GM21360 (cell line): ENCODE data around the gene PTGES.
"Not testable (repeated sequence)": the region's sequence is repeated elsewhere in the genome, so short reads cannot be mapped to it uniquely, and the experiment has no call there.

Source experiments
- ATAC-seq: cut with Tn5 transposase; IDR thresholded peaks from one replicate; pipeline ENCODE4 v1.9.1; 2021; ENCODE audit warnings: mild to moderate bottlenecking, moderate library complexity; ENCODE audit not compliant: unreplicated experiment

Gene PTGES

GRCh38 chr9:129752900-129753729 is at the start of gene PTGES:
TSS of gene PTGES (minus strand) at chr9:129753042. CDS start at chr9:129753012, 30 bp downstream.
- ATAC-seq, result no peak

- no peak for ATAC-seq
Observed at GRCh38 chr9:129801504-129801903, 48.7 kb upstream of the PTGES start.

- ATAC-seq, result no peak
Observed at GRCh38 chr9:129798973-129799372, 46.1 kb upstream of the PTGES start.

GRCh38 chr9:129796029-129796428 is 43.2 kb upstream of the PTGES start:
- not testable (repeated sequence) for ATAC-seq

- no peak for ATAC-seq
Observed at GRCh38 chr9:129794549-129794948, 41.7 kb upstream of the PTGES start.

- ATAC-seq, result no peak
Observed at GRCh38 chr9:129786481-129786880, 33.6 kb upstream of the PTGES start.

- ATAC-seq, result no peak
Observed at GRCh38 chr9:129785866-129786265, 33.0 kb upstream of the PTGES start.

GRCh38 chr9:129784970-129785369 is 32.1 kb upstream of the PTGES start:
- not testable (repeated sequence) for ATAC-seq

GRCh38 chr9:129783516-129784361 is 30.9 kb upstream of the PTGES start:
- ATAC-seq, result no peak

GRCh38 chr9:129781981-129782380 is 29.1 kb upstream of the PTGES start:
- ATAC-seq, result no peak

- no peak for ATAC-seq
Observed at GRCh38 chr9:129781131-129781530, 28.3 kb upstream of the PTGES start.

GRCh38 chr9:129779560-129780190 is 26.8 kb upstream of the PTGES start:
- ATAC-seq, result no peak

- ATAC-seq, result no peak
Observed at GRCh38 chr9:129778469-129778868, 25.6 kb upstream of the PTGES start.

GRCh38 chr9:129777769-129778130 is 24.9 kb upstream of the PTGES start:
- ATAC-seq, result no peak

- no peak for ATAC-seq
Observed at GRCh38 chr9:129776938-129777768, 24.3 kb upstream of the PTGES start.

GRCh38 chr9:129776566-129776937 is 23.7 kb upstream of the PTGES start:
- no peak for ATAC-seq

GRCh38 chr9:129776096-129776495 is 23.3 kb upstream of the PTGES start:
- ATAC-seq, result not testable (repeated sequence)

- no peak for ATAC-seq
Observed at GRCh38 chr9:129775448-129775798, 22.6 kb upstream of the PTGES start.

- no peak for ATAC-seq
Observed at GRCh38 chr9:129774791-129775447, 22.1 kb upstream of the PTGES start.
